Stimulated activated CD8-positive, alpha-beta memory T cell treated with anti-CD3 and anti-CD28 coated beads, Interleukin-2, amount 100 ng/mL, for 48 hours (primary cell): Measurements from ENCODE around the gene UGGT1.
"Not testable (repeated sequence)": the region's sequence is repeated elsewhere in the genome, so short reads cannot be mapped to it uniquely, and the experiment has no call there.

ENCODE experiments used
- DNase-seq, 2 donors: peaks; one replicate each; pipeline ENCODE4 v3.0.0-alpha.2; 2020; ENCODE audit warnings: low read depth in 2 of 2

Gene UGGT1

DNA sequence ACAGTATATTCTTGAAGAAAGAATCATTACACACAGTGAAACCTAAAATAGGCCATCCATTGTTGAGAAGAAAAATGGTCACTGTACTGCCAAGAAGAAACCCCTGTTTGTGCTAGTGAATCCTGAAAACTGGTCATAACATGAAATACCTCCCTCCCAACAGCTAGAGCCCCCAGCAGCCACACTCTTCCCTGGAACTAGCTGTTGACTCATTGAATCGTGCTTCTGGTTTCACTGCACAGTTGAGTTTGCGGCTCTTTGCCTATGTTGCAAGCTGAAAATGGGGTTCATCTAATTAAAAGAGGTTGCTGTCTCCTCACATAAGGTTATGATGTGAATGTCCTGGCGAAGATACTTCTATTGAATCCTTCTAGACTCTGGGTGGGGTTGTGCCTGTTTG is 86.3 kb downstream of the UGGT1 start:
- no peak for DNase-seq

DNA sequence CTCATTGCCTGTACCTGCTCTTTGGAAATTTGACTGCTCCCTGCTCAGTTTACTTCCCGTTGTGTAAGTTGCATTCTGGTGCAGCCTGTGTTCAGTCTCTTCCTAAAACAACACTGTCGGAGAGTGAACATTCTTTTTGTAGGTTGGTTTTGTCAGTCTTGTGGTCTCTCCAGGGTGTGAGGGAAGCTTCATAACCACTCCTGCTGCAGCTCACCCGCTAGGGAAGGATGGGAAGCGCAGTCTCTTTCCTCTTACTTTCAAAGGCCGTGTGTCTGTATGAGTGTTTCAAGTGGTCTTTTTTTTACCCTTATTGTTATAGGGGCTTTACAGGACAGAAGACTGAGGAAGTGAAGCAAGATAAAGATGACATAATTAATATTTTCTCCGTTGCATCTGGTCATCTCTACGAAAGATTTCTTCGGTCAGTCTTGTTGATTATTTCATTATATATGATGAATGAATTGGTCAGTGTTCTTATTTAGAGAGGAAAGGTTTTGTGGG is 87.2 kb downstream of the UGGT1 start:
- no peak for DNase-seq

DNA sequence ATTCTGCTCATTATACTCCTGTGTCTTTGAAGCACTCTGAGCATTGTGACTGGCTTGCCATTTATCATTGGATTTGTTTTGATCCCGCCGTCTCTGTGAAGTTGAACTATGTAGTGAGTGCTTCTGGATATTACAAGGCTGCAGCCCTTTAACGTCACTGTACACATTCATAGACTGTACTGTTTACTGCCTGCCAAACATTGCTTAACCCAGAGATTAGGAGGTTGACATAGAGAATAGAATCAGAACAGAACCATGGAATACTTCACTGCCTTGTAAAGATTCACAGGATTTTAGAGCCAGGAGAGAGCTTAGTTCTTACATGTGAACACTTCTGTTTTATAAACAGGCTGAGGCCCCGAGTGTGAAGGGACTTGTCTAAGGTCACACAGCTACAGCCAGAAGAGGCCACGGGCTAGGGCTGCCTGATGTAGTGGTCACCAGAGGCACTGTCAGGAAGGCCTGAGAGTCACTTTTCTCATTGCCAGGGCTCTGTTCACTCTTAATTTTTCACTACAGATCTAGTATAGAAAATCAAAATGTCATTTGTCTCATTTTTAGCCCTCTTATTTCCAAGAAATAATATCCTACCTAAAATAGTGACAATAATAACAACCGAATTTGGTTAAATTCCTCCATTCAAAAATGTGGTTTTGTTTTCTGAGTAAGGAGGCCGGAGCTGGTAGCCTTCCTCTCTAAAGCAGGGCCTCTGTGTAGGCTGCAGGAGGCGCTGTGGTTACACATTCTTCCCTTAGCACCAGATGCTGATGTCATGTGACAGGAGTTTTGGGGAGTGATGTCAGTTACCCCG is 87.9 kb downstream of the UGGT1 start:
- DNase-seq: peak; percentile 11 to 27

DNA sequence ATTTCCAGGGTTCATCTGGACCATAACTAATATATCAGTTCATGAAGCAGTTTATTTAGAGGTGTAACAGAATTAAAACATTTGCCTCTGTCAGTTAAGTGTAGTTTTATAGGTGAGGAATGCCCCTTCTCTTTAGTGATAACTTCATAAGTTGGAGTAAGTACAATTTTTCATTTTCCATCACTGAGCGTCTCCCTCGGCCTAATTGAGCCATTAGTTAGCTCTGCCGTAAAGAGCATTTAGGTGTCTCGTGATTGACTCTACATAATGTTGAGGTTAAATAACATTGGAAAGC is 88.4 kb downstream of the UGGT1 start:
- no peak for DNase-seq

DNA sequence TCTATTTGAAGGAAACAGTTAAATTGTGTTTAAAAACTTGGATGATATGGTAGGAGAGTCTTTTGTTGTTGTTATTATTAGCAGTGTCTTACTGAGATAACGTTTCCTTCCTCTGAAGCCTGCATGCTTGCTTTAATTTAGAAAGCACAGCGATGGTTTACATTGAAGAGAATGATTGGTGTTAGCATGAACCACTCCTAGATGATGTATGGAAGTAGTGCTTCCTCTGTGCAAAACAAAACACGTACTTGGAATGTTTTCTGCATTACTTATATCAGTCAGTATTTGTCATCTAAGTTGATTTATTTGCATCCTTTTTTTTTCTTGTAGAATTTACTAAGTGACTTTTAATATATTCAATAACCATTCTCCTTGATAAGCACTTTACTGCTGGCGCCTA is 89.0 kb downstream of the UGGT1 start:
- DNase-seq: no peak

DNA sequence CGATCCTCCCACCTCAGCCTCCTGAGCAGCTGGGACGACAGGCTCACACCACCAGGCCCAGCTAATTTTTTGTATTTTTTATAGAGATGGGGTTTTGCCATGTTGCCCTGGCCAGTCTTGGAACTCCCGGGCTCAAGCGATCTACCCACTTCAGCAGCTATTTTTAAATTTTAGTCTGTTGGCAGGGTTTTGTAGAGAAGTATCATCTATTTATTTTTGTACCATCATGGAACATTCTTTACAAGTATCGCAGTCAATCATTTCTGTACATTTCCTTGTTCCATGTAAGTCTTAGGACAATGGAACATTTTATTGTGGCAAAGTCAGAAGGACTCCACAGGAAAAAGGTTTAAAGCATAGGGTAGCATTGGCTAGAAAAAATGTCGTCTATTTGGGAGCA is 94.6 kb downstream of the UGGT1 start:
- no peak for DNase-seq

DNA sequence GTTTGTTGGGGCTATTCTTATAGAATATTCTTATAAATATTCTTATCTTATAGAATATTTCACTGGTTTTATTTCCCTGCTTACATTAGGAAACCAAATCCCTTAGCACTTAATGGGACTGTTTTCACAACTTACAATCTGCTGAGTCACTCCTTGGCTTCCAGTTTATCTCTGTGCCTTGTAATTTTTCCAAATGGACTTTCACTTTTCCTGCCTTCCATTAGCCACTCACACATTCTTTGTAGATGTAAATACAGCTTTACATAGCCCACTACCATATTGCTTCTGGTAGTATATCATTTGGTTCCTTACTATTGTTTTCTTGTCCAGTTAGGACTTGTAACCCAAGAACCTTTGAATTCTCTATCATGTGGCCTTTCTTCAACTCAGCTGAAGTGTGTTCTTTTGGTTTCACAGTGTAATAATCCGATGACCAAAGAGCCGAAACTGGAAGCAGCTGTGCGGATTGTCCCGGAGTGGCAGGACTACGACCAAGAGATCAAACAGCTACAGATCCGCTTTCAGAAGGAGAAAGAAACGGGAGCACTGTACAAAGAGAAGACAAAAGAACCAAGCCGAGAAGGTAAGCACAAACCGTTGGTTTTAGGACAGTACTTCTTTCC is 96.1 kb downstream of the UGGT1 start:
- no peak for DNase-seq

DNA sequence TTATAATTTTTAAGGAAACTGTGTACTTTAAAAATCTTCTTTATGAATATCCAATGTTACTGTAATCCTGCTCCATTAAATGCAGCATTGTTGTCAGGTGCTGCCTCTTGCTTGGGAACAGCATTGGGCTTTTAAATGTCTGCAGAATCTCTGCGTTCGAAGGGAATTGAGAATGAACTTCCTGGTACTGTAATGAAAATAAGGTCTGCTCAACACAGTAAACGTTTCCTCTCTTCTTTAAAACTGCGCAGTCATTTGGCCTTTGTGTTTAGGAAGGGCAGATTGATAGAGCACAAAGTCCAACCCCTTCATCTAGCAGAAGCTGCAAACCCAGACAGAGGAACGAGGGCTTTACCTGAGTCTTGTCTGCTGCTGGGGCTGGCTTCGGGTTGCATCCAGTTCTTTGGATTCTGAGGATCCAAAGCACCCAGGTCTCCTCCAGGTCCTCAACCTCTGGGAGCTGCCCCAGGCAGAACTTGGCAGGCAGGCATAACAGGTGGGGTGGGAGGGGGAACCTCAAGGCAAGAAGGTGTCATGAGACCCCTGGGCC is 104.5 kb downstream of the UGGT1 start:
- no peak for DNase-seq

DNA sequence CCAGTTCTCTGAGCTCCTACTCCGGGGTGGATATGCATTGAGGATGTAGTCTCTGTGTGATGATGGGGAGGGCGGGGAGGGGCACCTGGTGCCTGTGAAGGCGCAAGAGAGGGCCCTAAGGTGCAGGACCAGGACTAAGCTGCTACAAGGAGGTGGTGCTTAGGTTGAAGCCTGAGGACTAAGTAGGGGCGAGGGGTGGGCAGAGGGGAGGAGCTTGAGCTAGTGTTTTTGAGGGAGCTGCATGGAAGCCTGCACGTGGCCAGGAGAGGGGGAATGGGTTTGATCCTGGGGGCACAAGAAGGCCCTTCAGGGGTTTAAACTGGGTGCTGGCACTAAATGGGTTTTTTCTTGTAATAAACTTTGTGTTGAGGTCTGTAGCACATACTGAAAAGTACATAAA is 105.0 kb downstream of the UGGT1 start:
- DNase-seq: no peak

DNA sequence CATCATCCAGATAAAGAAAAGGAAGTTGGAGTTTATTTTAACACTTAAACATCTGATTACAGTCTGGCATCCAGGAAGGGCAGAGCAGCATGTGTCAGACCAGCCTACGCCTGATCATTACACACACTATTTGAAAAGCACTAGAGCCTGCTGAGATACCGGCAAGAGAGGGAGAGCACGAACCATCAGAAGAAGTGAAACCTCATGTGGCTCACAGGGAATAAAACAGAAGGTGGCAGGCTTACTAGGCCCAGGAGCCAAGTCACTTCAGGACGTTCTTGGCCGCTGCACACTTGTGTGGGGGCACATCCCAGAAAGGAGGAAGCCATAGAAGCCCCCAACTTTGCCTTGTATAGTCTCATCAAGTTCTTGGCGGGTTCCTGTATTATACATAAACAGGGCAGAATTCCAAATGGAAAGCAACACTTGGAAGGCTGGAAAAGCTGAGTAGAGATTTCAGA is 105.5 kb downstream of the UGGT1 start:
- no peak for DNase-seq

DNA sequence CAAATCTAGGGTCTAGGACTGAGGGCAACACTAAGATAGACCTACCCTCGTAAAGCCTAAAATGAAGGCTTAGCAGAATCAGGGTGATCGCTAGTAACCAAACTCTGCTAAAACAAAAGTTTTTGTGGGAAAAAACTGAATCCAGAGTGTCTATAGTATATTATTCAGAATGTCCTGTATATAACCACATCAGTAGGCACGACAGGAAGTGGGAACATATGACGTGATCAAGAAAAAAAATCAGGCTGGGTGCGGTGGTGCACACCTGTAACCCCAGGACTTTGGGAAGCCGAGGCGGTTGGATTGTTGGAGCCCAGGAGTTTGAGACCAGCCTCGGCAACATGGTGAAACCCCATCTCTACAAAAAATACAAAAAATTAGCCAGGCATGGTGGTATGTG is 106.1 kb downstream of the UGGT1 start:
- DNase-seq: no peak

DNA sequence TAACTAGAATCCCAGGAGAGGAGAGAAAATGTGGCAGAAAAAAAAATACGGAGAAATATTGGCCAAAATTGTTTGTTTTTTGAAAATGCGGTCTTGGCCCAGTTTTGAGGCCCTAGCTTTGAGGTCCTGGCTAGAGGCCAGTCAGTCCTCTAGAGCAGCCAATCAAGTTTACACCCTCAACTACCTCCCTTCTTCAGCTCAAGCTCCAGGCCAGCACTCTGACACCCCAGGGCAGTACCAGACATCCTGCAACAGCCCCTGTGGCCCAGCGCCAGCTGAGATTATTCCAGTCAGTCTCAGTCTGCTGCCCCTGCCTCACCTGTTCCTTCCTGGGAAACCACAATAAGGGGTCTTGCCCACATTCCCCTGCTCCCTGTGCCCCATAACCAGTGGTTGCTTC is 107.7 kb downstream of the UGGT1 start:
- no peak for DNase-seq

DNA sequence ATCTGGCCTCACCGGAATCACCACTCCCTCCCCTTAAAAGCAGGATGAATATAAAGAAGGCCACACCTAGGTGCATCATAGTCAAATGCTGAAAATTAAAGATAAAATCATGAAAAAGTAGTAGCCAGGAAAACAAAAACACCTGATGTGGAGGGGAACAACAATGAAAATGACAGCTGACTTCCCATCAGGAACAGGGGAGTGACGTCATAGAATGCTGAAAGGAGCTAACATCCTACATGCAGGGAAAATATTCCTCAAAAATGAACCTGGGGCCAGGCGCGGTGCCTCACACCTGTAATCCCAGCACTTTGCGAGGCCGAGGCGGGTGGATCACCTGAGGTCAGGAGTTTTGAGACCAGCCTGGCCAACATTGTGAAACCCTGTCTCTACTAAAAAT is 108.1 kb downstream of the UGGT1 start:
- no peak for DNase-seq

DNA sequence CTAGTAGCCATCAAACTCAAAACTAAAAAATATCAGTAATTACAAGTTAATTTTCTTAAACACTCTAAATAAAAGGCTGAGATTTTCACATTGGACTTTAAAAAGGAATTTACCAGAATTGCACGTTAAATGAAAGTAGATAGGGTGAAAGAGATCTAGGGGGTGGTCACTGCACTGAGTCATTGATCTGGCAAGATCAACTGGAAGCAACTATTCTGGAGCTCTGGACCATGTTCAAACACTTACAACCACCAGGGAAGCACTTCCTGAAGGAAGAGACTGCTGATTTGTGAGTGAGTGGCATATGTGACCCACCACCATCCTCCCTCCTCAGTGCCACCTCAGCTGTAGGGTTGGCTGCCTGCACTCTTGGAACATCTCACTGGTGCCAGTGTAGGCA is 111.8 kb downstream of the UGGT1 start:
- DNase-seq: no peak

DNA sequence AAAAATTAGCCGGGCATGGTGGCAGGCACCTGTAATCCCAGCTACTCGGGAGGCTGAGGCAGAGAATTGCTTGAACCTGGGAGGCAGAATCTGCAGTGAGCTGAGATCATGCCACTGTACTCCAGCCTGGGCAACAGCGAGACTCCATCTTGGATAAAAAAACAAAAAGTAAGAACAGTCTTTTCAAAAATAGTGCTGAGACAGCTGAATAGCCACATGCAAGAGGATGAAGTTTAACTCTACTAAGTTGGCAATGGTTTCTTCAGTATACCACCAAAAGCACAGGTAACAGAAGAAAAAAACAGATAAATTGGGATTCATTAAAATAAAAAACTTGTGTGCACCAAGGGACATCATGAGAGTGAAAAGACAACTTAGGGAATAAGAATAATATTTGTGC is 115.2 kb downstream of the UGGT1 start:
- DNase-seq: no peak

DNA sequence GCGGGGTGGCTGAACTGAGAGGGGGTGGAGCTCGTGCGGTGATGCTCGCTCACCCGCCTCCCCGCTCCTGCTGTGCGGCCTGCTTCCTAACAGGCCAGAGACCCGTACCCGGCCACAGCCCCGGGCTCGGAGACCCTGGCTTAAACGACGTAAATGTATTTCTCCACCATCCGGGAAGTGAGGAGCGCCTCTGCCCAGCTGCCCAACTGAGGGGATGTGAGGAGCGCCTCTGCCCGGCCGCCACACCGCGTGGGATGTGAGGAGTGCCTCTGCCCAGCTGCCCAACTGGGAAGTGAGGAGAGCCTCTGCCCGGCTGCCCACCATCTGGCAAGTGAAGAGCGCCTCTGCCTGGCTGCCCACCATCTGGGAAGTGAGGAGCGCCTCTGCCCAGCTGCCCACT is 117.0 kb downstream of the UGGT1 start:
- DNase-seq: no peak

DNA sequence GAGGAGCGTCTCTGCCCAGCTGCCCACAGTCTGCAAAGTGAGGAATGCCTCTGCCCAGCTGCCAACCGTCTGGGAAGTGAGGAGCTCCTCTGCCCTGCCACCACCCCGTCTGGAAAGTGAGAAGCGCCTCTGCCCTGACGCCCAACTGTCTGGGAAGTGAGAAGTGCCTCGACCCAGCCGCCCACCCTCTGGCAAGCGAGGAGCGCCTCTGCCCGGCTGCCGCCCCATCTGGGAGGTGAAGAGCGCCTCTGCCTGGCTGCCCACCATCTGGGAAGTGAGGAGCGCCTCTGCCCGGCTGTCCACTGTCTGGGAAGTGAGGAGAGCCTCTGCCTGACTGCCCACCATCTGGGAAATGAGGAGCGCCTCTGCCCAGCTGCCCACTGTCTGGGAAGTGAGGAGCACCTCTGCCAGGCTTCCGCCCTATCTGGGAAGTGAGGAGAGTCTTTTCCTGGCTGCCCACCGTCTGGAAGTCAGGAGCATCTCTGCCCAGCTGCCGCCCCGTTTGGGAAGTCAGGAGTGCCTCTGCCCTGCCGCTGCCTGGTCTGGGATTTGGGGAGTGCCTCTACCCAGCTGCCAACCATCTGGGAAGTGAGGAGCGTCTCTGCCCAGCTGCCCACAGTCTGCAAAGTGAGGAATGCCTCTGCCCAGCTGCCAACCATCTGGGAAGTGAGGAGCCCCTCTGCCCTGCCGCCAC is 117.8 kb downstream of the UGGT1 start:
- not testable (repeated sequence) for DNase-seq

DNA sequence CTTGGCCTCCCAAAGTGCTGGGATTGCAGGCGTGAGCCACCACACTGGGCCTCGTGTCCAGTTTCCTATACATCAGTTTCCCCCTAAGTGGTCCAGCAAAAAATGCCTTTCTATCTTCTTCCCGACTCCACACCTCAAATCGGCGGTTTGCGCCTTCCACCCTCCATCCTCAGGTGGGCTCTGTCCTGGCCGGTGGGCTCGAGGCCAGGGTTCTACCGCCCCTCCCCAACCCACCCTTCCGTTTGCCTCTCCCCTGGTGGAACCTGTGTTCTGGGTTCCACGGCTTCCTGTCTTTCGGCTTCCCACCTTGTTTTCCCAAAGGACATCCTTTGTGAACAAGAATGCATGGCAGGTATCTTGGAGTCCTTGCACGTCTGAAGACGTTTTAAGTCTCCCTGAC is 123.3 kb downstream of the UGGT1 start:
- no peak for DNase-seq

DNA sequence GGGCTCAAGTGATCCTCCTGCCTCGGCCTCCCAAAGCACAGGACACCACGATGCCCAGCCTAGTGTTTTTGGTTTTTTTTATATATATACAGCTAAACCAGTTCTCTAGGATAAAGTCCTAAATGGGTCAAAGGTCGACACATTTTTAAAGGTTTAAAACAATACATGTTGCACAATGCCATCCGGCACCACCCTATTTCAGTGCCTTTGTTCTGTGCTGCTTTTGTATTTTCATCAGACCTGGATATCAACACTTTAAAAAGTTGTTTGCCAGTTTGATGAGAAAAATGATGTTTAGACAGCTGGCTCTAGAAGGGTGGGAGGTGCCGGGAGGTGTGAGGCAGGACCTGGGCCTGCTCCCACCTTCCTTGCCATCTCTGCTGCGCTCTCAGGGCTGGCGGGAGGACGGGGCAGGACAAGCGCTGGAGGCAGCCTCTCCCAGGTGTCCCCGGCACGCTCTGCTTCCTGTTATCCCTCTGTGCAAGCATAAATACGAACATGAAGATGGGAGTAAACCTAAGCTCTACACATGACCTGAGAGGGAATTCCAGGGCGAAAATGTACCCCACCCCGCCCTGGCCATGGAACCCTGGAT is 124.0 kb downstream of the UGGT1 start:
- DNase-seq: no peak

DNA sequence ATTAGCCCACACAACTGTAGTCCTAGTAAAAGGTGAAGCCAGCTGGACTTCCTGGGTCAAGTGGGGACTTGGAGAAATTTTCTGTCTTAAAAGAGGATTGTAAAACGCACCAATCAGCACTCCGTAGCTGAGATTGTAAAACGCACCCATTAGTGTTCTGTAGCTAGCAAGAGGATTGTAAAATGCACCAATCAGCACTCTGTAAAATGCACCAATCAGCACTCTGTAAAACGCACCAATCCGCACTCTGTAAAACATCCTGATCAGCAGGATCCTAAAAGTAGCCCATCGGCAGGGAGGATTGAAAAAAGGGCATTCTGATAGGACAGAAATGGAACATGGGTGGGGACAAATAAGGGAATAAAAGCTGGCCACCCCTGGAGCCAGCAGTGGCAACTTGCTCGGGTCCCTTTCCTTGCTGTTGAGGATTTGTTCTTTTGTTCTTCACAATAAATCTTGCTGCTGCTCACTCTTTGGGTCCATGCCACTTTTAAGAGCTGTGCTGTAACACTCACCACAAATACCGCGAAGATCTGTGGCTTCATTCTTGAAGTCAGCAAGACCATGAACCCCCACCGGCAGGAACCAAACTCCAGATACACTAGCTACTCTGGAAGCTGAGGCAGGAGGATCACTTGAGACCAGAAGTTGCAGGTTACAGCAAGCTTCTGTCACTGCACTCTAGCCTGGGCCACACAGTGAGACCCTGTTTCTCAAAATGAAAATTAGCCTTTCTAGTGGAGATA is 125.1 kb downstream of the UGGT1 start:
- no peak for DNase-seq

DNA sequence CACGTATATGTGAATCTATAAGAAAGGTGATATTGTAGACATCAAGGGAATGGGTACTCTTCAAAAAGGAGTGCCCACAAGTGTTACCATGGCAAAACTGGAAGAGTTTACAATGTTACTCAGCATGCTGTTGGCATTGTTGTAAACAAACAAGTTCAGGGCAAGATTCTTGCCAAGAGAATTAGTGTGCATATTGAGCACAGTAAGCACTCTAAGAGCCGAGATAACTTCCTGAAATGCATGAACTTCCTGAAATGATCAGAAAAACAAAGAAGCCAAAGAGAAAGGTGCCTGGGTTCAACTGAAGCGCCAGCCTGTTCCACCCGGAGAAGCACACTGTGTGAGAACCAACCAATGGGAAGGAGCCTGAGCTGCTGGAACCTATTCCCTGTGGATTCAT is 126.7 kb downstream of the UGGT1 start:
- DNase-seq: no peak

DNA sequence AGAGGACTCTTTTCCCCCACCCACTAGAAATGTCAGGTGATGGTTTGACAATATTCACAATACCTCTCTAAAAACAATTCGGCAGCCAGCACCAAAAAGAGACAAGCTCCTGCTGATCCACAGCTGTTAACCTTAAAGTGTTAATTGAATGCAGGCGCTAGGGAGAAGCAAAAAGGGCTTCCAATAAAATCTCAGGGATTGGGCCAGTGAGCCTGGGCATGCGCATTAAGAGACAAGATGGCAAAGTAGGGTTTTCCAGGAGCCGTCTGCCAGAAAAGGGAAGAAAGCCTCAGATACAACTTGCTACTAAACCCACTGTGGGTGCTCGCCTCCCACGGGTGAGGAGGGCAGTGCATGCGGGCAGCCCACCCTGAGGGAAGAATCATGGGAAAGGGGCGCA is 128.9 kb downstream of the UGGT1 start:
- DNase-seq: no peak
